Skeletal muscle cell (primary cell): ENCODE data around the gene AKT3.

Experiments
- DNase-seq: peaks from one replicate; pipeline ENCODE4 v3.0.0-alpha.2; 2010; ENCODE audit warnings: low read depth
- H3K4me3 ChIP-seq: 2 replicates; pipeline ENCODE4 v1.5.1; 2011; ENCODE audit warnings: low read depth, mild to moderate bottlenecking, control low read depth, low read length, moderate library complexity

The AKT3 gene

GRCh38 chr1:243587823-243588560 is 262.1 kb downstream of the AKT3 start:
- H3K4me3 ChIP-seq, result no peak overlapping the region
- no peak for DNase-seq

DNA sequence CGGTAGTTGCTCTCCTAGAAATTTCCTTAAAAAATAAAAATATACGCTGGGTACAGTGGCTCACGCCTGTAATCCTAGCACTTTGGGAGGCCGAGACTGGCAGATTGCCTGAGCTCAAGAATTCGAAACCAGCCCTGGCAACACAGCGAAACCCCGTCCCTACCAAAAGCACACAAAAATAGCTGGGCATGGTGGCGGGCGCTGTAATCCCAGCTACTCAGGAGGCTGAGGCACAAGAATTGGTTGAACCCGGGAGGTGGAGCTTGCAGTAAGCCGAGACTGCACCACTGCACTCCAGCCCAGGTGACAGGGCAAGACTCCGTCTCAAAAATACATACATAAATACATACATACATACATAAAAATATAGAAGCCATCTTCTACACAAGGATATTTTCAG is 262.8 kb downstream of the AKT3 start:
- DNase-seq, result no peak
- H3K4me3 ChIP-seq, result no peak overlapping the region

- DNase-seq, result no peak
- H3K4me3 ChIP-seq, result no peak overlapping the region
Measured at GRCh38 chr1:243585982-243586381, 264.1 kb downstream of the AKT3 start.

GRCh38 chr1:243582326-243582725 is 267.7 kb downstream of the AKT3 start:
- DNase-seq, result no peak
- H3K4me3 ChIP-seq, result no peak overlapping the region

GRCh38 chr1:243580984-243581383 is 269.1 kb downstream of the AKT3 start:
- no peak overlapping the region for H3K4me3 ChIP-seq
- no peak for DNase-seq

DNA sequence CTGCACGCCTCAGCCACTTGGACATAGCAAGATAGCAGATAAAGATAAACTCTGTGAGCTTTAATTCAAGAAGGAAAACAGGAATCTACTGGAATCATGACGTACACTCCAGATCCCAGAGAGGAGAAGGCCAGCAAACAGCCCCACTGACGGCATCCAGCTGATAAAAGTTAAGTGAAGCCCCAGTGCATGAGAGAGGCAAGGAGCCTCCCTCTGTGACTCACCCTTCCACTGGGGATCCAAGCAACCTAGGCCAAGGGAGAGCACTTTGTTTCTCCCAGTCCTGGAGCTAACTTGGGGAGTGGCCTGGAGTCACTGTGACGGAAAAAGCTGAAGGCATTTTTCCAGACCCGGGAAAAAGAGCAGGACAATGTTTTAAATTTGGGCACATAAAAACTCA is 270.0 kb downstream of the AKT3 start:
- no peak overlapping the region for H3K4me3 ChIP-seq
- no peak for DNase-seq

DNA sequence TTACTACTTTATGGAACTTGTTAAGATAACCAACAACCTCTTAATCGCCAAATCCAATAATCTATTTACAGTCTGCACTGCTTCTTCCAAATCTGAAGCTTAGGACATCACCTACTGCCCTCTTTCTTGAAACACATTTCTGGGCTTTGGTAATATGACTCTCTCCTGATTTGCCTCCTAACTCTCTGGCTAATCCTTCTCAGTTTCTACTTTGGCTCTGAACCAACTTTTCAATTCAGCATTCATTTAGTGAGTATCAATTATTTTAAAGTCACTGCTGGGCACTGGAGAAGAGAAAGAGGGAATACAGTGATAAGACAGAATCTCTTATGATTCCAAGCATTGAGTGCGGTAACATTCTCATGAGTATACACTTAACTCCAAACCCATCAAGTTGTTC is 275.0 kb downstream of the AKT3 start:
- DNase-seq, result no peak
- no peak overlapping the region for H3K4me3 ChIP-seq

GRCh38 chr1:243572940-243573339 is 277.1 kb downstream of the AKT3 start:
- DNase-seq, result no peak

DNA sequence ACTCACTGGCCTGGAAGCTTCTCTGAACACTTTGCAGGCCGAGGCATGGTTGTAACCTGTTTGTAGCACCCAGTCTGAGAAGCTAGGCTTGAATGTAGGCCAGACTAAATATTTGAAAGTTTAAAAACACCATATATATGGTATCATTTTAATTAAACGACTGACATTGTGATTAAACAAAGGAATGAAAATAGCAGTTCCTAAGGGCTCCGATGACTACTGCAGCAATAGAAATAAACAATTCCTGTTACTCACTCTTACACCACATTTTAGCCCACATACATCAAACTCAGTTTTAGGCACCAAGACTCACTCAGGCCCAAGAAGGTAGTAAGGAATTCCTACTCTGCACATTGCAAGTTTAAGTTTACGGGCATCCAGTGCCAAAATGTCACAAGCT is 281.2 kb downstream of the AKT3 start:
- H3K4me3 ChIP-seq, result no peak overlapping the region
- DNase-seq, result no peak

More at GRCh38 chr1:243572940-243573339, 277.1 kb downstream of the AKT3 start:
- H3K4me3 ChIP-seq, result no peak overlapping the region

DNA sequence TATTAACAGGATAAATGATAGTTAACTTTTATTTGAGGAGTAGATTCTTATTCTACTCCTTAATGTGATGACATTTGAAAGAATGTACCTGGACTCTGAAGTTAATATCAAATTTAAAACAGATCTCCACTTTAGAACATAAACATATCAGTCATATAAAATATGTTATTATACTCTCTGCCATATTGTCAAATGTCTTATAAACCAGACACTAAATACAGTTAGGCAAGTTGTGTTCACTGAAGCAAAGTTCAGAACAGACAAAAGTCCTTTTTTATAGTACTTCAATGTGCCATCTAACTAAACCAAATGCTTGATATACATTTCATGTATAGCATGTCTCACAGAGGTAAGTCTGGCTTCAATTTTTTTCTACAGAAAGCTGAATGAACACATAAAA is 285.2 kb downstream of the AKT3 start:
- no peak for DNase-seq
- H3K4me3 ChIP-seq, result no peak overlapping the region

GRCh38 chr1:243563732-243564131 is 286.3 kb downstream of the AKT3 start:
- no peak for DNase-seq
- no peak overlapping the region for H3K4me3 ChIP-seq

DNA sequence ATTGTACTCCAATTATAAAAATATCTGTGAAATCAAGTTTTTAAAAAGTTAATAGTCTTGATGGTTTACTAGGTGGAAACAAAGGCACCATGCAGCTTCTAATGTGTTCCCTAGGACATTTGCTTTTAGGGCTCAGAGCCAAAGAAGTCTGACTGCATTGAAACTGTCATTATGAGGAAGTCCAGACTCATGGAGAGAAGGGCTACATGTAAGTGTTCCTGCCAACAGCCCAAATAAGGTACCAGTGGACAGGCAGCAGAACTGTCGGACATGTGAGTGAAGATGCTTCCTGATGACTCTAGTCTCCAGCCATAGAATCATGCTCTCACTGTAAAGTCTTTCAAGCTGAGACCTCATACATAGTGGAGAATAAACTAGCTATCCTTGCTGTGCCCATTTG is 287.6 kb downstream of the AKT3 start:
- DNase-seq, result no peak
- no peak overlapping the region for H3K4me3 ChIP-seq

DNA sequence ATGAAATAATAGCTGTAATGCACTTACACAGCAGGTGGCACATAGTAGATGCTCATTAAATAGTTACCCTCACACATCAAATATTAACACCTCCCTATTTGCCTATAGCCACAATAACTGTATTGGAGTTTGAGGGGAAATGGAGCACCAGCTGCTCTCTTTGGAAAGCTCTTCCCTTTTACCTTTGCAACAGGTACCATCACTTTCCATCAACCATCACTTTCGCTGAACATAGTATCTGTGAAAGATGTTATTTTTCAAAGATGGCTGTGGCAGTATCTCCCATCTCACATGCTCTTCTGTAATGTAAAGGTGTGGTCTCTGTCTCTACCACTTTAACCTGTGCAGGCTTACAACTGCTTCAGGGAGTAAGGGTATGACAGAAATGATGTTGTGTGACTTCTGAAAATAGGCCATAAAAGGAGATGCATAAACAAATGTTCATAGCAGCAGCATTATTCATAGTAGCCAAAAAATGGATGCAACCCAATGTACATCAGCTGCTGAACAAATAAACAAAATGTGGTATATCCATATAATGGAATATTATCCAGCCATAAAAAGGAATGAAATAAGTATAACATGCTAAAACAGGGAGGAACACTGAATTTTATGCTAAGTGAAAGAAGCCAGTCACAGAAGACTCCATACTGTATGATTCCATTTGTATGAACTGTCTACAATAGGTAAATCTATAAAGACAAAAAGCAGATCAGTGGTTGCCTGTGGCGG is 288.3 kb downstream of the AKT3 start:
- H3K4me3 ChIP-seq, result no peak overlapping the region
- no peak for DNase-seq

DNA sequence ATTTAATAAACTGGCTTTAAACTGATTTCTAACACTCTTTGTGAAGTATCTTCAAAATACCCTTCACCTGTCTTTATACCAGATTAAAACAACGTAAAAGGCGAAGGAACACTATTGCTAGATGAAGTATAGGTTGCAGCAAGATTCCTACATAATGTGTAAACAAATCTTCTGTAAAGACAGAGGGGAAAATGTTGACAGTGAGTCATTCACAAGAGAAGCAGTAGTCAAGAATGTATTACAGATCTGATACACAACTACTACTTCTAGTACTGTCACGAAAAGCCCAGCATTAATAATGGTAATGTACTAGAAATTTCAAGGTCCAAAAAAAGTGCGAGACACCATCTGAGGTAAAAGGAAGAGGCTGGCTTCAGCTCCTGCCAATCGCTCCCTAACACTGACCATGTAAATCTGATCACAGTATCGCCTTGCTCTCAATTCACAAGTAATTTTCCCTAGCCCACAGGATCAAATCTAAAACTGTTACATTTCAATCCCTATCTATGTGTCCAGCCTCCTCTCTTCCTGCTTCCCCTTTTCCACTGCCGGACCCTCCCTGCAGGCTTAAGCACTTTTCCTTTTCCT is 290.4 kb downstream of the AKT3 start:
- no peak overlapping the region for H3K4me3 ChIP-seq
- no peak for DNase-seq

DNA sequence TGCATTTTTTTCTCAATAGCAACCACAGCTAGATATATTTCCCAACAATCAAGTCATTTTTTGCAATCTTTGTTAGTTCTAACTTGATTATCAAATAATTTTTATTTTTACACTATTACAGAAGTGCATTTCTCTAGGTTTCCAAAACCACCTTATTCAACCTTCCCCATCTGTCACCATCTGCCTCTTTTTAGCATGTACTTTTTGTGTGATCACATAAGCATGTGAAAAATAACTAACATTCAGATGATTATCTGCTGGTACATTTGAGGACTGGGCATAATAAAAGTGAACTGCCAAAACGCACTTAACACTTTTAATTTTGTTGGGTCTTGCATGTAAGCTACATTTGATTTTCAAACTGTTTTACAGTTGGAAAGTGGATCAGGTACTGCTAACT is 291.5 kb downstream of the AKT3 start:
- H3K4me3 ChIP-seq, result no peak overlapping the region
- DNase-seq, result no peak

DNA sequence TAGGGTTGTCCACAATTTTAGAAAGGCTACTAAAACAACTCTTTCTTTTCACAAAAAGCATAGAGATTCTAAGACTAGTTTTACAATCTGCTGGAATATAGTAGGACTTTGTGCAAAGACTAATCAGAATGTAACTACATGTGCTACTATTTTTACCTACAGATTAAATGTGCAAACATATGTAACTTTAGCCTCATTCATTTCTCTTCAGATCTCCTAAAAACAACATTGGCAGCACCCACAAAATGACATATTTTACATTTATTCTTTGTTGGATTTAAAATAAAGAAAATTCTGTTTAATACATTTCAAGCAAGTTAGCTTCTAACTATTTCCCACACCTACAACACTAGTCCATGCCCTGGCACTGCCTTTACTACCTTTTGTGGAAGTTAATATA is 292.2 kb downstream of the AKT3 start:
- no peak for DNase-seq
- H3K4me3 ChIP-seq, result no peak overlapping the region

- DNase-seq, result no peak
- H3K4me3 ChIP-seq, result no peak overlapping the region
Measured at GRCh38 chr1:243554686-243555085, 295.4 kb downstream of the AKT3 start.

- no peak for DNase-seq
- no peak overlapping the region for H3K4me3 ChIP-seq
Measured at GRCh38 chr1:243553090-243553489, 297.0 kb downstream of the AKT3 start.

DNA sequence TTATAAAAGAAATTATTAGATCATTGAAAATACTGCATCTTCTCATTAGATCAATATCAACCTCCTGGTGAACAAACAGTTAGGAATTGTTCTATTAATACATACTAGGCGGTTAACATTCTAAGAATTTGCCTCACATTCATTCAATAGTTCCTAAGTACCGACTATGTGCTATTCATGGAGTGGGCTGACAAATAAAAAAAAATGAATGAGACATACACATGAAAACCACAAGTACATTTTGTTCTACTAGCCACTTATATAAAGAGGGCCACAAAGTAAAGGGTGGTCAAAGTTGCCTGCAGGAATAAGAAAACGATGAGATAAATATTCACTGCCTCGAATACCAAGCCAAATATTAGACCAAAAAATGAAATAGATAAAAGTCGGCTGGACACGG is 299.8 kb downstream of the AKT3 start:
- peak; percentile 88 for DNase-seq
- no peak overlapping the region for H3K4me3 ChIP-seq

GRCh38 chr1:243549791-243550190 is 300.3 kb downstream of the AKT3 start:
- peak; percentile 25 for DNase-seq
- H3K4me3 ChIP-seq, result no peak overlapping the region

DNA sequence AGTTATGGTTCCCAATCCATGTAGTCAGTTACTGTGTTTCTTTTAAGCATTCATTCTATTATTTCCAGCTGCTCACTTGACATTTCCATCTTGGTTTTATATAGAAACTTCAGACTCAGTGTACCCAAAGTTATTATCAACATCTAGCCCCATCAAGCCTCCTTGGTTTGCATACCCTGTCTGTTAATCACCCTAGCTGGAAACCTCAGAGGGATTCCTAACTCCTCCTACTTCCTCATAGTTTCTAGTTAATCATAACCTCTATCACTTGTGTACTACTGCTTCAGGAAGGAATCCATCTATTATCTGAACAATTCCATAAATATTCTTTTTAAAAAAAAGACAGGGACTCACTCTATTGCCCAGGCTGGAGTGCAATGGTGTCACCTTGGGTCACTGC is 300.9 kb downstream of the AKT3 start:
- peak; percentile 49 for DNase-seq
- no peak overlapping the region for H3K4me3 ChIP-seq
